TTC549 (cell line): ENCODE results near the gene MCAT.

Source experiments
- FAIRE-seq: peaks from 2 replicates; lab custom pipeline; 2012; peaks lifted over from hg19 to GRCh38; lab: Jason Lieb, UNC

Gene MCAT

DNA sequence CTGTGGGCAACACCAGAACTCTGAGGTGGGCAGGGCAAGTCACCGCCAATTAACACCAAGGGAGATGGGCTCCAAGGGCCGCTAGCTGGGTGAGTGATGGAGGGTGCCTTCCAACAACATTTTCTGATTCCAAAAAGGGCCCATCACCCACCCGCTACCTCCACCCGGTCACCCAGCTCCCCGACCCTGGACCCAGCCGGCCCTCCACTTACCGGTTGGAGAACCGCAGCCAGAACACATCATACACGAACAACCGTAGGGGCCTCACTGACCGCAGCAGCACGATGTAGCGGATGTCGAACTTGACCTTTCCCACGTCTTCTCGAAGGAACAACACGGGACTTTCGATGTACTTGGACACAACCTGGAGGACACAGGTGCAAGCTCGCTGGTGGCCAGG is 29.0 kb upstream of the MCAT start:
- FAIRE-seq, result no peak

DNA sequence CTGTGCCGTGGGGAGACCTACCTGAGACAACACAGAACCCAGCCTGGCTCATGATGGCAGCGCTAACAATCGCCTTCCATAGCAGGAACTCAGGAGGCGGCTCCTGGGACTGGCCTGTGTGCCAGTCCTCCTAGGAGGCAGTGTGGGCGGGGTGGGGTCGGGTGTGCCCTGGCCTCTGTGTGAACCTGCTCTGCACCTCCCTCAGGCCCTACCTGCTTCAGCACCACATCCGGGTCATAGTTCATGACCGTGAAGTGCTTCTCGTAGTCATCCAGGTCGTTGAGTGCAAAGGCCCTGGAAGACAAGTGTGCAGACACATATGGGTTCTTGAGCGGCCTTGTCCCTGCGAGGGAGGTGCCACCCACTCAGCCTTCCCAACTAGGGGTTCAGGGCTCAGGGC is 28.4 kb upstream of the MCAT start:
- FAIRE-seq, result no peak

DNA sequence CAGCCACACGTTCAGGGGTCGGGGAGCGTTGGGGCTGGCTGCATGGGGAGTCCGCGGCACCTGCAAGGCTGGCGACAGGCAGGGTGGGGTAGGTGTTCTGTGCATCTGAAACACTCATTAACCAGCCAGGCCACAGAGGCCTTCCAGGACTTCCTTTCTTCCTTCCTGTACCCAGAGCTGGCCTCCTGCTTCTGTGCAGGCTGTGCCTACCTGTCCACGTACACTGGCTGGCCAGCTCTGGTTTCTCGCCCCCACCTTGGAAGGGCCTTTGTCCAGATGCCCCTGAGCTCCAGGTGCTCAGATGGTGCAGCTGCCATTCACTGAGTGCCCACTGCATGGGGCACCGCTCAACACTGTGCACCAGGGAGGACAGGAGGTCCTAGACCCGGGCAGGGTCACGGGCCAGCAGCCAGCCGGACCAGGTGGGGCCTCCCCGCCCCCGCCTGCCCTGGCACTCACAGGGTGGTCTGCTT is 27.9 kb upstream of the MCAT start:
- FAIRE-seq, result no peak

DNA sequence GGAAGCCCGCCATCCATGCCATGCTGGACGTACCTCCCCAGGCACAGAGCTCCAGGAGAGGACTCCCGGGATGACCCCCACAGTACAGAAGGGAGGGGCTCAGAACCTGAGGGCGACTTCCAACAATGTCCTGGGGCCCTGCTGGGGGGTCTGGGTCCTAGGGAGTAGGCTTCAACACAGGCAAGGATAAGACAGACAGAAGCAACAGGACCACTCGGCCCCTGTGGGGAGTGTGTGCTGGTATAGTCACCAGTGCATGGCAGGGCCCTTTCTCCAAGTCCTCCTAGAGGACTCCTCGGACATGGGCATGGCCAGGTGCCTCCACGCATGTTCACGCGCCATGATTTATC is 26.9 kb upstream of the MCAT start:
- FAIRE-seq, result no peak

DNA sequence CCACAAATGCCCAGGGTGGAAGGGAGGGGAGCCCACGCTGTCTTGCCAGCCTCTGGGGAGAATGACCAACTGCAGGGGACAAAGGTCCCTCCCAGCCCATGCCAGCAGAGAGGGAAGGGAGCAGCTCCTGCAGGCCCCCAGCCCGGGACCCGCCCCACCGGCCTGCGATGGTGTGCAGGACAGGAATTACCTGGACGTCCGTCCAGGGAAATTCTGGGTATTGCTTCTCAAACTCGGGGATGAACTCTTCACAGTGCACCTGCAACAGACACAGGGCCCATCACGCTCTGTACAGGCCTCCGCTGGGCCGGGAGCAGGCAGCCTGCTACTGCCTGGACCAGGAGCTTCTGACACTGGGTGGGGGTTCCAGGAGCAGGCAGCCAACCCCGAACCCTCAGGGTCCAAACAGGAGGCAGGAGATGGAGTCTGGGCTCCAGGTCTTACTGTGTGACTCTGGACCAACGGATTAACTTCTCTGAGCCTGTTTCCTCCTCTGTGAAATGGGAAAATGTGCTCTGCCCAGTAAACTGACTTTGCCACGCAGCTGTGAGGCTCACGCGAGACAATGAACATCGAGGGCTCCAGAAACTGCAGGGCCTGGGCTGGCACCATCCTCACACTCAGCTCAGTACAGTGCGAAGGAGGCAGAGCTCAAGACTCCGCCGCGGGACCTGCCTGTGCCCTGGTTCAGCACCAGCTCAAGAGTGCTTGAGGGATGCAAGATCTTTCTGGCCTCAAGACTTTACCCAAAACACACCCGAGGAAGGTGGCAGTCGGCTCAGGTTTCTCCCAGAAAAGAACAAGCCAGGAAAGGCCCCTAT is 26.3 kb upstream of the MCAT start:
- FAIRE-seq, result no peak

DNA sequence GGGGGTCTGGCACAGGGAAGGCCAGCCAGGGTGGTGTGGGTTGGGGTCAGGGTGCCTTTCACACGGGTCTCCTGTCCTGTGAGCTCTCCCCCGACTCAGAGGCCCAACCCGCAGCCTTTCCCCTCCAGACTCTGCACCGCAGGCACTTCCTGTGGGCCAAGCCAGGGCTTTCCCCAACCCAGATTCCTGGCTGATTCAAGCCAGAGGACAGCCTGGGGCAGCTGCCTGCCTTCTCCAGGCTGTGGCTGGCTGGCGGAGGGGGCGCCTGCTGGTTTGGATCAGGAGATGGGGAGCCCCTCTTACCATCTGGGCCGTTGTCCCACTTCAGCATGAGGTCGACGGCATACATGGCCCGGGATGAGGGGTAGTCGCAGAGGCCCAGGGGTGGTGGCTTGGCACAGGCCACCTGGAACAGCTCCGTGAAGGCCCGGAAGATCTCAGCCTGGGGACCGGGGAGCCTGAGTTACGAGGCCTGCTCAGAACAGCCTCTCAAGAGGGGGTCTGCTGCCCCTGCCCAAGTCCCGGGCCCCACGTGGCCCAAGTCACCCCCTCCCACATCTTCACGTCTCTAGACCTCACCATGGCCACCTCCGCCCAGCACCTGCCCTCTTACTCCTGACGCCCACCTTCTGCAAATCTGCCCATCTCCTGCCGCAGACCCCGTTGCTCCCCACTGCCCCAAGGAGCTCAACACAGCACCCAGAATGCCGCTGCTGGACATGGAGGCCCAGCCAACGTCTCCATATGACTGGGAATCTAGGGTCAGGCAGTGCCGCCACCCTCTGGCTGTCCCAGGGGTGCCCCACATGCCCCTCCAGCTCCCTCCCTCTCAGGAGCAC is 25.5 kb upstream of the MCAT start:
- FAIRE-seq, result no peak

DNA sequence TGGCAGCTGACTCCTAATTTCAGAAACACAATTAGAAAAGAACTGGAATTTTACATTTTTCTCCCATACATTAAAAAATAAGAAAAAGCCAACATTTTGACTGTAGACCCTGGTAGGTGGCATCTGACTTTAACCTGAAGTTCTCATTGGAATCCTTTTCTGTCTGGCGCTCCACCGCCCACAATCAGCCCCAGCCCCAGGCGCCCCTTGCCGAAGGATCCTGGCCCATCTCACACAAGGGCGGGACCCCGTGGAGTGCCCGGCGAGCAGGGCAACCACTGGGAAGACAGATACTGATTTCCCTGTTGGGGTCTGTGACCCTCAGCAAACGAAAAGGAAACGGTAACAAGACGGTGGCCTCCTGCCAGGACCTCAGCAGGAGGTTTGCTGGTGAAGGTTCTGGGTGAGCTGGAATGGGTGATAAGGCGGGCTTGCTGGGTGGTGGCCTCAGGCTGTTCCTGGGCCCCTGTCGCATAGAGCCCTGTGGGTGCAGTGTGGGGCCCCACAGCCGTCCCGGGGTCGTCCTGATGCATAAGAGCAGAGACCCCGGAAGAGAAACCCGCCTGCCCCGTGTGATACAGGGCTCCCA is 23.9 kb upstream of the MCAT start:
- no peak for FAIRE-seq

DNA sequence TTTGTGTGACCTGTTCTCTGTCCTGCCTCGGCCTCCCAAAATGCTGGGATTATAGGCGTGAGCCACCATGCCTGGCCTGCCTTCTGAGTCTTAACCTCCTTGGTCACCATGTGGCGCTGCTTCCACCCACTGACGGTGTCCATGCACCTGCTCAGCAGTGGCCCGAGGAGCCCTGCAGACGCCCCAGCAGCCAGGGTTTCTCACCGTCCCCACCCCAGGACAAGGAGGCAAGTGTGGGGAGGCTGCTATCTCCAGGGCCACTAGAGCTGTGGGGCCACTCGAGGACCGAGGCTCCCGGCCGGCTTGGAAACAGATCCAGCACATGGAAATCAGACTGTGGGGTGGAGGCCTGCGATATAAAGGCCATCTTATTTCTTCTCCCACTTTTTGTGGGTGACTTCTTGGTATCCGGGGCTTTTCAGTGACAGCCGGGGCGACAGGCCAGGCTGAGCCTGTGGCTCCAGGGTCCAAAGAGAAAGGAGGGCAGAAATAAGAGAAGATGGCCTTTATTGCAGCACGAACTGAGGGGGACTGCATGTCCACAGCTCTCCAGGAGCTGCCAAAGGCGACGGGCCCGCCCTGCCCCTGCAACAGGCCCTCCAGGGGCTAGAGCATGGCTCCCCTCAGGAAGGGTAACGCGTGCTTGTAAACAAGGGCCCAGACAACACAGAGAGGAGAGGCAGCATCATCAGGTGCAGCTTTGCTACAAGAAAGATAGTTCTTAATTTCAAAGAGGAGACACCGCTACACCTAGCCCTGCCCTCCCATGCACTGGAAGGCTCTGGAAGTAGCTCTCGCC is 23.1 kb upstream of the MCAT start:
- FAIRE-seq, result no peak

DNA sequence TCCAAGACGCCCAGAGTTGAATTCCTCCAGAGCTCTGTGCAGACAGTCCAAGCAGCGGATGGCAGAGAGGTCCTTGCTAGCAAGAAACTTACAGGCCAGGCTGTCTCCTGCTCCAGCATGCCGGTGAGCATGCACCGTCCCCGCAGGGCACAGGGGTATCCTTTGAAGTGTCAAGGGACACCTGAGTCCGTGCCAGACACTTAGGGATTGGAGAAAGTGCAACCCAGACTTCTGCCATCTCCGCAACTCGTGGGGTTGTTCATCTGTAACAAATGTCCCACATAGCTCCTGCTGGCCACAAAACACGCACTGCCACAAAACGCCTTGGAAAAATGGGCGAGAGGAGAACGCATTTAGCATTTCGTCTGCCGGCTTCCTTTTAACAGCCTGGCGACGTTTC is 21.4 kb upstream of the MCAT start:
- no peak for FAIRE-seq

DNA sequence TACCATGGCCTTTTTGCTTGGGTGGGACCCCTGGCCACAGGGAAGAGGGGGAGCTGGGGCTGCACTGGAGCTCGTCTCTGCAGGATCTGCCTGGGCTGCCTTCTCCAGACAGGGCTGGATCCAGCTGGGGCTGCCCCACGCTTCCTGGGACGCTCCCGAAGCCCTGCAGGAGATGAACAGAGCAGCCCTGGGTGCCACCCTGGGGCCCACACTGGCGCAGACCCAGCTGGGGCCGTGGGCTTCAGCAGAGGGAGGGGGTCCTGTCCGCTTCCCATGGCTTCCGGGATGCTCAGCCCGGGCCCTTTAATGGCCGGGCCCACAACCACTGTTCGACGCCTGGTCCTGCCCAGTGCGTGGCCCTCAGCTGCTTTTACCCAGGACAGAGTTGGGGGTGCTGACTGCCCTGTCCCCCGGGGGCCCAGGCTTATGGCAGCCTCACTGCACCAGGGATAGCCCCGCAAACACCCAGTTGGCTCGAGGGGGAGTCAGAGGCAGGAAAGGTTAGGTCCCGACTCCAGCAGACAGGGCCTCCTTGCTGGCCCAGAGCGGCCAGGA is 20.1 kb upstream of the MCAT start:
- no peak for FAIRE-seq

DNA sequence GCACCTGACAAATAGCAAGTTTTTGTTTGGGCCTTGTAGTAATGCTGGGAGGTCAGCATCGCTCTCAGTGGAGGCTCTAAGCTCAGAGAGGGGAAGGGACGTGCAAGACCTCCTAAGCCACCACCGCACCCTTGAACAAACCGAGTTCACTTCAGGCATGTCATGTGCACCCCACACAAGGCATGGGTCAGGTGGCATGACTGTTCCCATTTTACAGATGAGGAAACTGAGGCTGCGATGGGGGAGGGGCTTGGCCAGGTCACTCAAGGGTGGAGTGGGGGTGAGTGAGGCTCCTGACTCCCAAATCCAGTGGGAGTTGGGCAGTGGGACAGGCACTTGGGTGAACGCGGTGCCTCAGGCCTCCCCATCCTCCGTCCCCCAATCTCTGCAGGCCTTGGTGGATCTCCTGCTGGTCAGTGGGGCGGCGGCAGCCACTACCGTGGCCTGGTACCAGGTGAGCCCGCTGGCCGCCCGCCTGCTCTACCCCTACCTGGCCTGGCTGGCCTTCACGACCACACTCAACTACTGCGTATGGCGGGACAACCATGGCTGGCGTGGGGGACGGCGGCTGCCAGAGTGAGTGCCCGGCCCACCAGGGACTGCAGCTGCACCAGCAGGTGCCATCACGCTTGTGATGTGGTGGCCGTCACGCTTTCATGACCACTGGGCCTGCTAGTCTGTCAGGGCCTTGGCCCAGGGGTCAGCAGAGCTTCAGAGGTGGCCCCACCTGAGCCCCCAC is 19.4 kb upstream of the MCAT start:
- FAIRE-seq, result no peak

DNA sequence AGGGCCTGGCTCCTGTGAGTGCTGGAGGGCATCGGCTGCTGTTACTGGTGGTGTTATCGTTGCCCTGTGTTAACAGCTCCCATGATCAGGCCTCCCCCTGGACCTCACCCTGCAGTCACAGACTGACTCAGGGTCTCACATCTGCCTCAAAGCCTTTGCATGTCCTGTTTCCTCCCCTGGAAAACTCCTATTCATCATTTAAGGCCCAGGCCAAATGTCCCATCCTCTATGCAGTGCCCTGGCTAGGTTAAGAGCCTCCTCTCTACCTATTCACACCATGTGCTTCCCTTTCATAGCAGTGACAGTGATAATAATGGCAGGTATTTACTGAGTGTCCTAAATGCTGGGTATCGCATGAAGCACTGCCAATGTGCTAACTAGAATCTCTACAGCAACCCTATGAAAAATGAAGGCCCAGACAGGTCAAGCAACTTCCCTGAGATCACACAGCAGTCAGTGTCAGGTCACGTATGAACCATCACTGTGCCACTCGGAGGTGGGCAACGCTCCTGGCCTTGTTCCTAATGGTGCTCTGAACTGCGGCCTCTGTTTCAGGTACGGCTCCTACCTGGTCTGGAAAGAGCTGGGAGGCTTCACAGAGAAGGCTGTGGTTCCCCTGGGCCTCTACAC is 17.4 kb upstream of the MCAT start:
- no peak for FAIRE-seq

DNA sequence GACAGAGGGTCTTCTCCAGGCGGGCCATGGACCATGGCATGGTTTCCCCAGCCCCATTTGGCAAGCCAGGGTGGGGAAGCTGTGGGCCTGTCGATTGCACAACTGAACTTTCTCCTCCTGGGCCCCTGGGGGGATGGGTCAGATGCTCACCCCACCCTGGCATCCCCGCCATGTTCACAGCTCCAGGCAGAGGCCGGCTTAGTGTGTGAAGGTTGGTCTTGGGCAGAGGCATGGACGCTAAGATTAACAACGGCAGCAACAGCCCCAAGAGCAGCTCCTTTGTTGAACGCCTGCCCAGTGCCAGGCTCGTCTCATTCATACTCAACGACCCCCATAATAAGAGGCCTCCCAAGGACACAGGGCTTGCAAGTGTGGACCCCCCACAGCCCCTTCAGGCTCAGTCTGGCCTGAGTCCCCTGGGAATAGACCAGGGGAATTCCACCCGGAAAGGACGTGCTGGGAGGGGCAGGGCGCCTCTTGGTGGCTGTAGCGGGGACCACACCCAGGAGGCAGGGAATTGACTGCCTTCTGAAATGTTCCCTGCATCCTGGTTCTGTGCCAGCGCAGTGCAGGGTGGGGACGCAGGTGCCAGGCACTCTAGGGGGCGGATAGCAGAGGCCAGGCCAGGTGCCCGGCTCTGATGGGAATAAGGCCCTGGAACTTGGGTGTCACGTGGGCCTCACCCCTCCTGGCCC is 16.4 kb upstream of the MCAT start:
- FAIRE-seq, result no peak

DNA sequence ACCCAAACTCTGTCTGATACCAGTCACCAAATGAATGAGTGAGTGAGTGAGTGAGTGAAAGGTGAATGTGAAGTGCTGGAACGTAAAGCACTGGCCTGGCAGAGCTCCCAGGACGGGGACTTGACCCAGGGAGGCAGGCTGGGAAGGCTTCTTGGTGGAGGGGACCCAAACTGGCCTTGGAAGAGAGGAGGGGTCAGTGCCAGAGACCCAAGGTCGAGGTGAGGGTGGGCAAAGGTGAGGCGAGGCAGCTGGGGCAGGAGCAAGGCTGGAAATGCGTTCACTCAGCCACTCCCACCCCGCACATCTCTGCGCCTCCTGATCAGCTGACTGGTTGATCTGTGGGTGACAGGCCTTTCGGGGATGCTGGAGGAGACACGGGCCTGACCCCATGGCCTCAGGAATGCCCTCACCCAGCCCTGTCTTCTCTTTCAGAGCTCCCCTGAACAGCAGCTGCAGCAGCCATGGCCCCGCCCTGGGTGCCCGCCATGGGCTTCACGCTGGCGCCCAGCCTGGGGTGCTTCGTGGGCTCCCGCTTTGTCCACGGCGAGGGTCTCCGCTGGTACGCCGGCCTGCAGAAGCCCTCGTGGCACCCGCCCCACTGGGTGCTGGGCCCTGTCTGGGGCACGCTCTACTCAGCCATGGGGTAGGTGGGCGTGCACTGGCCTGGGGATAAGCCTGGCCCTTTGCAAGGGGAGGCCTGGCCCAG is 15.7 kb upstream of the MCAT start:
- FAIRE-seq, result no peak

DNA sequence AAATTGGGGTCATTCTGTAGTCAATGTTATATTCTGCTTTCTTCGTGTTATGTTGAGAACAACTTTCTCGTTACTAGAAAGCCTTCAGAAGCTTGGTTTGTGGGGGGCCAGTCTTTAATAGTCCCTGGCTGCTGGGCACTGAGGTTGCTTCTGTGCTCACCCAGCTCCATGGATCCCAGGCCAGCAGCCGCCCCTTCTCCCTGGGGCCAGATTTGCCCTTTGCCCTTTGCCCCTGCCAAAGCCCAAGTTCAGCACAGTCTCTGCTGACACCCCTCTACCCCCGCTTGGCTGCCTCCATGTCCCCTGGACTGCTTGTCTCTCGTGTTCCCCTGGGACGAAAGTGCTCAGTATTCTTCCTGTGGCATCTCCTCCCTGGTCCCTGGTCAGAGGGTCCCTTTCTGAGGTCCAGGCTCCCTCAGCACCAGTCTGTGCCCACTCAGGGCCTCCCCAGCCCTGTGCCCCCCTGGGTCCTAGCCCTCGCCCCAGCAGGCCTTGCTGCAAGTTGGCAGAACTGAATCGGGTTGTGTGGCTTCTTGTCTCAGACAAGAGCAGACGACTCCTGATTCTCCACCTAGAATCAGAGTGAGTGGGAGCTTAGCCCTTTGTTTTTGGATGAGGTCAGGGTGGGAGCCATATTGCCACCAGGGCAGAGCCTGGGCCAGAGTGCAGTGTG is 14.8 kb upstream of the MCAT start:
- no peak for FAIRE-seq

DNA sequence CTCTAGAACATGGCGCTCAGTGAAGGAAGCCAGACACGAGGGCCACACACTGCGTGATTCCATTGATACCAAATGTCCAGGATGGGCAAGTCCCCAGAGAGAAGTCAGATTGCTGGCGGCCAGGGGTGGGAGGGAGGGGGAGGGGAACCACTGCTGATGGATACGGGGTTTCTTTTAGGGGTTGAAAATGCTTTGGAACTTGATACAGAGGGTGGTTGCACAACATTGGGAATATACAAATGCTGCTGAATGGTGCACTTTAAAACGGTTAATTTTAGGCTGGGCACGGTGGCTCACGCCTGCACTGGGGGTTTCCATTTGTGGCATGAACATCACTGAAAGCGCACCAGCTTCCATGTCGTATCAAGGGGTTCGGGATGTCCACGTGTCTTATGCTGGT is 13.2 kb upstream of the MCAT start:
- no peak for FAIRE-seq

DNA sequence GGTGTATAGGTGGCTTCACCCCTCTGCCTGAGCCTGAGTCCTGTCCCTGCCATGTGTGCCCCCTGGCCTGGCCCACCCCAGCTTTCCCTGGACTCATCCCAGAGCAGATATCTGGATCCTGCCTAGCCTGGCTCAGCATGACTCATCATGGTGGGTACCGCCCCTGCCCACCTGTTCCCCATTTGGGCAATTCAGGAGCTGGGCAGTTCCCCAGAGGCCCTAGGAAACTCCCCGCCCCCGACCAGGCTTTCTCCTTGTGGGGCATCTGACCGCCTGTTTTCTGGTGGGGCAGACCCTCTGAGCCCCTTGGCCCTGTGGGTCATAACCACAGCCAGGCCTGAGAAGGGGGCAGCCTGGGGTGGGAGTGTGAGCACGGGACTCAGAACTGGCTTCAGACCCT is 12.6 kb upstream of the MCAT start:
- FAIRE-seq, result no peak

DNA sequence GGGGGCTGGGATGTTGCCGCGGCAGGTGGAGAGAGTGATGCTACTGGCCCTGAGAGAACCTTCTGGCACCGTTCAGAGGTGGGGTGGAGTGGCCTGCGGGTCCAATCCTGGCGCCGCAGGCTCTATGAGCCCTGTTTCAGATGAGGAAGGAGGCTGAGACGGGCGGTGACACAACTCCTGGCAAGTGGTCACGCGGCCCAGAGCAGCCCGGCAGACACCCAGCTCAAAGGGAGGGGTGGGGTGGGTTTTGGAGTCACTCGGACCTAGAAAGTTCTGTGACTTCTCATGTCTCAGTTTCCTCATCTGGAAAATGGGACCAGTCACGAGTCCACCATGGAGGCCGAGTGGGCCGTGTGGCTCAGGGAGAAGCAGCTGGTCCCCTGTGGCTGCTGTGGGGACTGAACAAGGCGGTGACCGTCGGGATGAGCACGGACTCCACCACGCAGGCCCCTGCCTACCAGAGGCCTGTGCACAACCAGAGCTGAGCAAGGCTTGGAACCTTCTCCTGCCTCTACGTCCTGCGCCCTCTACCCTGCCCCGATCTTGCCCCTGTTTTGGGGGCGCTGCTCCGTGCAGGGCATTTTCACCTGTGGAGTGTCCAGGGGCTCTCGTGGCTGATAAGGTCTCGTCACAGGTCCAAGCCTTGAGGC is 11.8 kb upstream of the MCAT start:
- no peak for FAIRE-seq

DNA sequence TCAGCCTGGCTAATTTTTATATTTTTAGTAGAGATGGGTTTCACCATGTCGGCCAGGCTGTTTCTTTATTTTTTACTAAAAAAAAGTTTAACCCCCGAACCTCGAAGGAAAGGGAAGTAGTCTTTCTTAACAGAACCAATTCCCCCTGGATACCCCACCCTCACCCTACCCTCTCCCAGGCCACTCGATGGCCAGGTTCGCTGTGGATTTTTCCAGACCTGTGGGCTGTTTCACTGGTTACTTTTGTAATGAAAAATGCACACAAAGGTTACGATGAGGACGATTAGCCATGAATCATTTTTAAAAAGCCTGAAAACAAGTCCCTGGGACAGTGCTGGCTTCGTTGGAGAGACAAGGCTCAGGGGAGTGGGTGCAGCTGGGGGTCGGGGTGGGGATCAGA is 10.7 kb upstream of the MCAT start:
- no peak for FAIRE-seq
